Thyroid gland (tissue), 4 donors: ENCODE results near the gene ADARB1.

Experiments
- POLR2A ChIP-seq, 2 donors: fragments of 450-650 bp; IDR thresholded peaks; one replicate each; pipeline ENCODE4 v1.6.1; 2017; ENCODE audit warnings: antibody characterized with exemption in 2 of 2, mild to moderate bottlenecking in 2 of 2, moderate library complexity in 1 of 2
- TF ChIP-seq, protein P1 (sequence below), 6 experiments: fragments of 200-600 bp in 3 of 6; fragments of 450-650 bp in 3 of 6; sonication (generic) in 3 of 6; IDR thresholded peaks; one replicate each; pipeline ENCODE4 v1.5.1; 2016 to 2019; ENCODE audit warnings: antibody characterized with exemption in 6 of 6, mild to moderate bottlenecking in 2 of 6, inconsistent platforms in 1 of 6, moderate library complexity in 1 of 6

DNA sequence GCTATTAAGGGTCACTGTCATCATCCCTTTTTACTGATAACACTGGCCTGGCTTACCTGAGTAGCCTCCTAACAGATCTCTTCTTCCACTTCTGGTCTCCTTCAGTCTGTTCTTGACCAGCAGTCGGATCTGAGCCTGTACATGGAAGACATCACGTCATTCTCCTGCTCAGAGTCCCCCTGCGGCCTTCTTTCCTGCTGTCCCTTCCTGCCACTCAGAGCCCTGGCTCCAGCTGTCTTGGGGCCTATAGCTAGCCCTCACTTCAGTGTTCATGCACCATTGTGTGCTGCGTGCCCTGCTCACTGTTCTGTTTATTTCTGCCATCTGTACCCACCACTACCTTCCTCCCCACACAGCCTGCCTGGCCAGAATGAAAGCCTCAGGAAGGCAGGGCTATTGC, 8.4 kb downstream of the ADARB1 start:
- TF ChIP-seq, protein P1, sequence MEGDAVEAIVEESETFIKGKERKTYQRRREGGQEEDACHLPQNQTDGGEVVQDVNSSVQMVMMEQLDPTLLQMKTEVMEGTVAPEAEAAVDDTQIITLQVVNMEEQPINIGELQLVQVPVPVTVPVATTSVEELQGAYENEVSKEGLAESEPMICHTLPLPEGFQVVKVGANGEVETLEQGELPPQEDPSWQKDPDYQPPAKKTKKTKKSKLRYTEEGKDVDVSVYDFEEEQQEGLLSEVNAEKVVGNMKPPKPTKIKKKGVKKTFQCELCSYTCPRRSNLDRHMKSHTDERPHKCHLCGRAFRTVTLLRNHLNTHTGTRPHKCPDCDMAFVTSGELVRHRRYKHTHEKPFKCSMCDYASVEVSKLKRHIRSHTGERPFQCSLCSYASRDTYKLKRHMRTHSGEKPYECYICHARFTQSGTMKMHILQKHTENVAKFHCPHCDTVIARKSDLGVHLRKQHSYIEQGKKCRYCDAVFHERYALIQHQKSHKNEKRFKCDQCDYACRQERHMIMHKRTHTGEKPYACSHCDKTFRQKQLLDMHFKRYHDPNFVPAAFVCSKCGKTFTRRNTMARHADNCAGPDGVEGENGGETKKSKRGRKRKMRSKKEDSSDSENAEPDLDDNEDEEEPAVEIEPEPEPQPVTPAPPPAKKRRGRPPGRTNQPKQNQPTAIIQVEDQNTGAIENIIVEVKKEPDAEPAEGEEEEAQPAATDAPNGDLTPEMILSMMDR (IDR thresholded peaks at IDR 0.05), result no peak
- TF ChIP-seq POLR2A (IDR thresholded peaks at IDR 0.05), result no peak
